HuH-7.5 (cell line): ENCODE measurements around the gene AFF3.

Experiments used
- DNase-seq: peaks from one replicate; pipeline ENCODE4 v3.0.0; 2011; ENCODE audit warnings: low spot score

The AFF3 gene

GRCh38 chr2:99819766-99820165 lies 322.6 kb downstream of the AFF3 start:
- no peak for DNase-seq

- DNase-seq: no peak
These were observed 323.5 kb downstream of the AFF3 start for GRCh38 chr2:99818842-99819241.

GRCh38 chr2:99816908-99817307 lies 325.5 kb downstream of the AFF3 start:
- no peak for DNase-seq

- DNase-seq: no peak
These were observed 330.0 kb downstream of the AFF3 start for GRCh38 chr2:99812426-99812825.

- DNase-seq: no peak
These were observed 330.8 kb downstream of the AFF3 start for GRCh38 chr2:99811544-99811943.

- no peak for DNase-seq
These were observed 332.2 kb downstream of the AFF3 start for GRCh38 chr2:99810225-99810624.

GRCh38 chr2:99809259-99809900 lies 333.0 kb downstream of the AFF3 start:
- DNase-seq: no peak

- no peak for DNase-seq
These were observed 333.8 kb downstream of the AFF3 start for GRCh38 chr2:99808361-99809200.

GRCh38 chr2:99806758-99807157 lies 335.6 kb downstream of the AFF3 start:
- no peak for DNase-seq

GRCh38 chr2:99805930-99806476 lies 336.4 kb downstream of the AFF3 start:
- DNase-seq: no peak

- no peak for DNase-seq
These were observed 338.5 kb downstream of the AFF3 start for GRCh38 chr2:99803846-99804245.

GRCh38 chr2:99802734-99803133 lies 339.7 kb downstream of the AFF3 start:
- no peak for DNase-seq

GRCh38 chr2:99801327-99801901 lies 341.0 kb downstream of the AFF3 start:
- DNase-seq: no peak

- DNase-seq: no peak
These were observed 344.9 kb downstream of the AFF3 start for GRCh38 chr2:99797475-99797874.

- DNase-seq: no peak
These were observed 348.0 kb downstream of the AFF3 start for GRCh38 chr2:99794414-99794813.

- no peak for DNase-seq
These were observed 349.4 kb downstream of the AFF3 start for GRCh38 chr2:99793022-99793421.

GRCh38 chr2:99789849-99790248 lies 352.5 kb downstream of the AFF3 start:
- no peak for DNase-seq

GRCh38 chr2:99787769-99788382 lies 354.5 kb downstream of the AFF3 start:
- DNase-seq: no peak

- DNase-seq: no peak
These were observed 355.6 kb downstream of the AFF3 start for GRCh38 chr2:99786636-99787390.

GRCh38 chr2:99784946-99785345 lies 357.4 kb downstream of the AFF3 start:
- DNase-seq: no peak

- no peak for DNase-seq
These were observed 358.1 kb downstream of the AFF3 start for GRCh38 chr2:99784282-99784681.

GRCh38 chr2:99780276-99780675 lies 362.1 kb downstream of the AFF3 start:
- DNase-seq: no peak
